Measurements from ENCODE around the gene WDR12. TPM values are rescaled to one million over a fixed set of nuclear protein-coding genes. Genes with fewer than 3 reads are reported as not detected.
"Not testable (repeated sequence)": the region's sequence is repeated elsewhere in the genome, so short reads cannot be mapped to it uniquely, and the experiment has no call there.

The WDR12 gene
- total RNA-seq, 1 donor from 2014 or later = 31.0 TPM

DNA sequence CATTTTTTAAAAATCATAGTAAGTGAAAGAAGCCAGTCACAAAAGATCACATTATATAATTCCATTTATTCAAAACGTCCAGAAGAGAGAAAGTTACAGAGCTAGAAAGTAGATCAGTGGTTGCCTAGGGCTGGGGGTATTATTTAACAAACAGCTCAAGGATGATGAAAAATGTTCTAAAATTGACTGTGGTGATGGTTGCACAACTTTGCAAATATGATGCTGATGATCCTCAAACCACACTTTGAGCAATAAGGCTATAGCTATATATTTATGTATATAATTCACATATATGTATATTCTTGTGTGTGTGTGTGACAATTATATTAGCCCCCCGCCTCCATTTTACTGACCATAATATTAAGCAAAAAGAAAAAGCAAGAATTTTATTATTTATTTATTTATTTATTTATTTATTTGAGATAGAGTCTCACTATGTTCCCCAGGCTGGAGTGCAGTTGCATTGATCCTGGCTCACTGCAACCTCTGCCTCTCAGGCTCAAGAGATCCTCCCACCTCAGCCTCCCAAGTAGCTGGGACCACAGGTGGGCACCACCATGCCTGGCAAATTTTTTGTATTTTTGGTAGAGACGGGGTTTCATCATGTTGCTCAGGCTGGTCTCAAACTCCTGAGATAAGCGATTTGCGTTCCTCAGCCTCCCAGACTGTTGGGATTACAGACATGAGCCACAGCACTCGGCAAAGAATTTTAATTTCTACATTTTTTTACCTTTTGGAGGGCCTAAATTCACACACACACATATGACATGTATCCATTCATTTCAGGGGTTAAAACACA is 1.9 kb downstream of the WDR12 start:
- intact Hi-C loops (cut with DNase I) = loop anchor here (2.0 to 10.0 kb wide), 4 partner anchors 37 to 532 kb away; partner anchors contain the start of genes BMPR2, FAM117B, ICA1L and NBEAL1
- DNase-seq (ENCODE audit: low spot score) = no peak

GRCh38 chr2:202908186-202908585 is 3.3 kb downstream of the WDR12 start:
- DNase-seq (ENCODE audit: low spot score) = no peak
- intact Hi-C loops (cut with DNase I) = loop anchor here (5.0 to 10.0 kb wide), 2 partner anchors 36 to 273 kb away; partner anchors contain the start of genes FAM117B and ICA1L

DNA sequence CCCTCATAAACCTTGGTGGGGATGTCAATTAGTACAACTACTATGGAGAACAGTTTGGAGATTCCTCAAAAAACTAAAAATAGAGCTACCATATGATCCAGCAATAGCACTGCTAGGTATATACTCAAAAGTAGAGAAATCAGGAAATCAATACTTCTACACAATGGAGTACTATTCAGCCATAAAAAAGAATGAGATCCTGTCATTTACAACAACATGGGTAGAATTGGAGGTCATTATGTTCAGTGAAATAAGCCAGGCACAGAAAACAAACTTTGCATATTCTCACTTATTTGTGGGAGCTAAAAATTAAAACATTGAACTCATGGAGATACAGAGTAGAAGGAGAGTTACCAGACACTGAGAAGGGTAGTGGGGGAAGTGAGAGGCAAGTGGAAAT is 6.0 kb downstream of the WDR12 start:
- DNase-seq (ENCODE audit: low spot score) = not testable (repeated sequence)
- intact Hi-C loops (cut with DNase I) = loop anchor here (5.0 to 10.0 kb wide), 2 partner anchors 33 to 271 kb away; partner anchors contain the start of genes FAM117B and ICA1L

DNA sequence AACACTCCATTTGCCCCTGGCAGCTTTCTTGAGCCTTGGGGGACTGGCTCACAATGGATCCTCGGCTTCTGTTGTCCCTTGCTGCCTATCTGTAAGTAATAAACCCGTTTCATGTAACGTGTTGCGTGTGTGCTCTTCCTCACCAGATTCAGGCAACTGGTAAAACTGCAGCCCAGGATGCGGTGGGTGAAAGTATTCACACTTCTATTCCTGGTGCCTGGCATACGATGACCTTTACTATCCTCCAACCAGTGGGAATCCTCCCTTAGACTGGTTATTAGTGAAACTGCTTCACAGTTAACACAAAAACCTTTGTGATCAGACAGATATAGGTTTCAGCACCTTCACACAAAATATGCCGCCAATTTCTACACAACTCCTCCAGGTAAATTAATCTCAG is 26.3 kb downstream of the WDR12 start:
- DNase-seq (ENCODE audit: low spot score) = no peak
- intact Hi-C loops (cut with DNase I) = no loop called here

- intact Hi-C loops (cut with DNase I) = no loop called here
- DNase-seq (ENCODE audit: low spot score) = no peak
Measured at GRCh38 chr2:202883987-202884675, 27.3 kb downstream of the WDR12 start.

GRCh38 chr2:202881570-202881969 is 29.9 kb downstream of the WDR12 start:
- DNase-seq (ENCODE audit: low spot score) = no peak
- intact Hi-C loops (cut with DNase I) = no loop called here

DNA sequence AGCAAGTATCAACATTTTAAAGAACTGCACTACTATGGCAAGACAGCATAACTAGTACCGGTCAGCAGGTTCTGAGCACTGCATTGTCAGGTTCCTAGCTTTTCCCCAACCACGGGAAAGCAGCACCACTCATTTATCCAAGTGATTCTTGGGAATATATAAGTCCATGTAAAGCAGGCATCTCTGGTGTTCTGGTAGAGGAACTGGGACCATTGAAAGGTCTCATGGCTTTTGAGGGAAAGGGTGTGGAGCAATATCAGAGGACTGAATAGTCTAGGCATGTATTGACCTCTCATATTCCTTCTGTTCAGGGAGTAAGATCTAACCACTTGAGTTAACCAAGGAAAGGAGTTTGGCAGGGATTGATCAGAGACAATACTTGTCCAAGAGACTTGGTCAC is 33.8 kb downstream of the WDR12 start:
- intact Hi-C loops (cut with DNase I) = no loop called here
- no peak for DNase-seq (ENCODE audit: low spot score)

- intact Hi-C loops (cut with DNase I) = loop anchor here (5.0 kb wide), 3 partner anchors 36 to 284 kb away; no protein-coding TSS in a partner anchor
Measured at GRCh38 chr2:202871300-202872141, 40.0 kb downstream of the WDR12 start, which contains the start of gene ICA1L. Gene ICA1L (minus strand): TSS chr2:202871766. CDS start chr2:202829009, 42,757 bp downstream.

DNA sequence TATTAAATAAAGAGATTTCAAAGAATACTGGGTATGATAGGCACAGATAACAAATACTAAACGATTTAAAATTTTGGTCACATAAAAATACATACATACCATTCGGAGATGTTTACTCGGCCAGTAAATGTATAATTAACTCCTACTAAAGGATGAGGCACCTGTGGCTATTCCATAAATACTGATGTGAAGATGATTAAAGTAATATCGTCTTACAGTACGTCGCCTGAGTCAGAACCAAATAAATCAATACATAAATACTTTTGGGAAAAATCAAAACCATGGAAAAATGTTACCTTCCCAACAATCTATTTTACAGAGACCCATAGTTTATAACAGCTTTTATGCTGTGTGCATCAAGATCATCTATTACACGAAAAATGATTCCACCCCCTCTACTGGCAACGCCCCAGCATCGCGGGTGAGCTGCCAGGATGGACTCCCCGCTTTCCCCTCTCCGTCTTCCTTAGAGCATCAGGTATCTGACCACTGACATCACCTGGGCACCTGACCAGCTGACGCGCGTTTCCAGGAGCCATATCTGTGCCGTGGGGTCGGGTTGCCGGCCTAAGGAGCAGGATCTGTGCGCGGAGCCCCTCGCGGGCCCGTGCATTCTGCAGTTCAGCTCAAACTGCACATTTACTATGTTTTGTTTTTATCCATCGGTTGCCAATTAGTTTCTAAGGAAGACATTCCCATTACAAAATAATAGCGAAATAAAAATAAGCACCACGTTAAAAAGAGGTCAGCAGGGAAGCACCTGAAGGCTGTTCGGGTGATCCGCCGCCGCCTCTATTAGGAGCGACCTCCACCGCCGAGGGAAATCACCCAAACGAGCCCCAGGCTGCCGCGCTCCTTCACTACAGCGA is 40.8 kb downstream of the WDR12 start:
- intact Hi-C loops (cut with DNase I) = loop anchor here (5.0 kb wide), 3 partner anchors 37 to 283 kb away; no protein-coding TSS in a partner anchor
- no peak for DNase-seq (ENCODE audit: low spot score)

More at GRCh38 chr2:202871300-202872141, 40.0 kb downstream of the WDR12 start, which contains the start of gene ICA1L:
- DNase-seq (ENCODE audit: low spot score) = peak; percentile 81

GRCh38 chr2:202861987-202862386 is 49.5 kb downstream of the WDR12 start:
- intact Hi-C loops (cut with DNase I) = no loop called here
- no peak for DNase-seq (ENCODE audit: low spot score)

DNA sequence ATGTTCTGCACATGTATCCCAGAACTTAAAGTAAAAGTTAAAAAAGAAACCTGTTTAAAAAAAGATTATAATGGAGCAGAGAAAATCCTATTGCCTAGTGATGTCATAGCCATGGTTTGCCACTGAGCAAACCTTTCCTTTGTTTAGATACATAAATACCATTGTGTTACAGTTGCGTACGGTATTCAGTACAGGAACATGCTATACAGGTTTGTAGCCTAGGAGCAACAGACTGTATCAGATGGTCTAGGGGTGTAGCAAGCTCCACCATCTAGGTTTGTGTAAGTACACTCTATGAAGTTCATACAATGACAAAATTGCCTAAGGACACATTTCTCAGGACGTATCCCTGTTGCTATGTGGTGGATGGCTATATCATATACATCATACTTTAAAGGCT is 52.9 kb downstream of the WDR12 start:
- DNase-seq (ENCODE audit: low spot score) = no peak
- intact Hi-C loops (cut with DNase I) = no loop called here

- DNase-seq (ENCODE audit: low spot score); intact Hi-C loops (cut with DNase I): not testable (repeated sequence)
Measured at GRCh38 chr2:202849343-202849742, 62.1 kb downstream of the WDR12 start.

- DNase-seq (ENCODE audit: low spot score) = no peak
- intact Hi-C loops (cut with DNase I) = no loop called here
Measured at GRCh38 chr2:202848813-202849212, 62.7 kb downstream of the WDR12 start.

- no peak for DNase-seq (ENCODE audit: low spot score)
Measured at GRCh38 chr2:202847693-202848524, 63.6 kb downstream of the WDR12 start.

GRCh38 chr2:202844656-202845055 is 66.8 kb downstream of the WDR12 start:
- intact Hi-C loops (cut with DNase I) = no loop called here
- DNase-seq (ENCODE audit: low spot score) = no peak

More at GRCh38 chr2:202847693-202848524, 63.6 kb downstream of the WDR12 start:
- intact Hi-C loops (cut with DNase I) = no loop called here

DNA sequence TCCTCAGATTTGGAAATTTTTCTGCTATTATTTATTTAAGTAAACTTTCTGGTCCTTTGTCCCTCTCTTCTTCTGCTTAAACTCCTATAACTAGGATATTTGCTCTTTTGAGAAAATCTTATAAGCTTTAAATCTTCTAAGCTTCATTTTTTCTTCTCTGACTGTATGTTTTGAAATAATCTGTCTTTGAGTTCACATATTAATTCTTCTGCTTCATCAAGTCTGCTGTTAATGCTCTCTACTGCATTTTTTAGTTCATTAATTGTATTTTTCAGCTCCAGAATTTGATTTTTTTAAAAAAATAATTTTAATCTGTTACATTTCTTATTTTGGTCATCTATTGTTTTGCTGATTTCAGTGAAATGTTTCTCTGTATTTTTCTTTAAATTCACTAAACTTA is 68.8 kb downstream of the WDR12 start:
- intact Hi-C loops (cut with DNase I) = no loop called here

DNA sequence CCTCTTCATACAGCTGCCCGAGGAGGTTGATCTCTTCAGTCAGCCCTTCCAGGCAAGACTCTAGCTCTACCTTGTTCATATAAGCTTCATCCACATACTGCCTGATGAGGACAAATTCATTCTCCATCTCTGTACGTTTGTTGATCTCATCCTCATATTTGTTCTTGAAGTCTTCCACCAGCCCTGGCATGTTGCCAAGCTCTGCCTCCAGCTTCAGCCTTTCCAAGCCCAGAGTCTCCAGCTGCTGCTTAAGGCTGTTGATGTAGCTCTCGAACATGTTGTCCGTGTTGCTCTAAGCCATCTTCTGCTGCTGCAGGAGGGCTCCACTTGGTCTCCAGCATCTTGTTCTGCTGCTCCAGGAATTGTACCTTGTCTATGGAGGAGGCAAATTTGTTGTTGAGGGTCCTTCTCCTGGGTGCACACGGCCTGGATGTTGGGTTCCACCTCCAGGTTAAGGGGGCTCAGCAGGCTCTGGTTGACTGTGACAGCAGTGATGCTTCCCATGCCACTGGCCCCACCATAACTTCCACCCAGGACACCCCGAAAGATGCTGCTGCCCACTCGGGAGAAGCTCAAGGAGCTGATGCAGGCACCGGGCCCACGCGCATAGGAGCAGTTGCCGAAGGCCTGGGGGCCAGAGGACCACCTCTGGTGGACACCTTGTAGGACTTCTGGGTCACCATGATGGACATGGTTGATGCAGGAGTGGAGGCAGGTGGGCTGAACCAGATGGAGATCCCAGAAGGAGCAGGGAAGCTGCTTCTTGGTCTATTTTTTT is 70.2 kb downstream of the WDR12 start:
- DNase-seq (ENCODE audit: low spot score) = no peak
- intact Hi-C loops (cut with DNase I) = no loop called here

More for the DNA sequence above, 68.8 kb downstream of the WDR12 start:
- no peak for DNase-seq (ENCODE audit: low spot score)

Measured in cardiac septum (tissue), 1 donor.